Naive thymus-derived CD4-positive, alpha-beta T cell (primary cell): ENCODE results near the gene RAPGEF4. TPM values are rescaled to one million over a fixed set of nuclear protein-coding genes. Genes with fewer than 3 reads are reported as not detected.
A peak's percentile ranks its signal among the peaks of the same experiment; 100 is the strongest.

ENCODE experiments used
- ATAC-seq: fragments of 150-1000 bp; cut with Tn5 transposase; 2 replicates; pipeline ENCODE4 v1.10.0; 2021; ENCODE audit warnings: mild to moderate bottlenecking, moderate library complexity
- CTCF ChIA-PET: fragments of 350-600 bp; sonication (Branson Sonifier 250); formaldehyde crosslinking; loops from one replicate; lab custom pipeline; 2021; ENCODE audit warnings: antibody characterized with exemption; lab: Charles Lee
- POLR2A ChIA-PET: fragments of 350-600 bp; sonication (Branson Sonifier 250); formaldehyde crosslinking; loops from one replicate; lab custom pipeline; 2021; ENCODE audit warnings: antibody characterized with exemption, inconsistent platforms; lab: Charles Lee
- DNase-seq, 9 donors: peaks; one replicate each; pipeline versions ENCODE4 v3.0.0 to v3.0.0-alpha.2; 2020 to 2022; ENCODE audit warnings: mixed read lengths in 1 of 9
- H3K27ac ChIP-seq: one replicate; pipeline ENCODE4 v1.7.0; 2013; ENCODE audit warnings: mild to moderate bottlenecking, low read depth, low read length, moderate library complexity
- H3K27me3 ChIP-seq, 2 donors: one replicate each; pipeline ENCODE4 v1.7.0; 2013; ENCODE audit warnings: low read length in 2 of 2, mild to moderate bottlenecking in 2 of 2, moderate library complexity in 2 of 2; ENCODE audit not compliant: control insufficient read depth in 2 of 2, insufficient read depth in 2 of 2
- H3K36me3 ChIP-seq, 3 experiments: 1 replicate in 2 of 3; 2 replicates in 1 of 3; pipeline ENCODE4 v1.7.0; 2013; ENCODE audit warnings: low read length in 3 of 3, mild to moderate bottlenecking in 3 of 3, moderate library complexity in 1 of 3; ENCODE audit not compliant: insufficient read depth in 3 of 3, control insufficient read depth in 2 of 3
- H3K4me1 ChIP-seq, 2 donors: one replicate each; pipeline ENCODE4 v1.7.0; 2013; ENCODE audit warnings: low read length in 2 of 2, mild to moderate bottlenecking in 2 of 2, moderate library complexity in 1 of 2; ENCODE audit not compliant: control insufficient read depth in 2 of 2, insufficient read depth in 2 of 2
- H3K4me3 ChIP-seq: 2 replicates; pipeline ENCODE4 v1.7.0; 2013; ENCODE audit warnings: mild to moderate bottlenecking, low read length
- H3K9me3 ChIP-seq, 3 experiments: 1 replicate in 2 of 3; 2 replicates in 1 of 3; pipeline ENCODE4 v1.7.0; 2013; ENCODE audit warnings: low read length in 3 of 3; ENCODE audit not compliant: control insufficient read depth in 2 of 3
- H3K27ac Mint-ChIP-seq, 9 donors: one replicate each; pipeline ENCODE4 v1.8.0; 2020 to 2022; ENCODE audit warnings: mixed read lengths in 9 of 9, mild to moderate bottlenecking in 8 of 9, moderate library complexity in 5 of 9, inconsistent platforms in 2 of 9
- H3K27me3 Mint-ChIP-seq, 5 donors: one replicate each; pipeline ENCODE4 v1.8.0; 2021 to 2022; ENCODE audit warnings: mixed read lengths in 5 of 5, mild to moderate bottlenecking in 1 of 5
- H3K36me3 Mint-ChIP-seq, 5 donors: one replicate each; pipeline ENCODE4 v1.8.0; 2020 to 2022; ENCODE audit warnings: mixed read lengths in 5 of 5, mild to moderate bottlenecking in 3 of 5, inconsistent platforms in 1 of 5
- H3K4me1 Mint-ChIP-seq, 7 donors: one replicate each; pipeline ENCODE4 v1.8.0; 2020 to 2022; ENCODE audit warnings: mixed read lengths in 7 of 7, mild to moderate bottlenecking in 3 of 7, inconsistent platforms in 1 of 7
- H3K4me3 Mint-ChIP-seq, 10 donors: one replicate each; pipeline ENCODE4 v1.8.0; 2020 to 2022; ENCODE audit warnings: mild to moderate bottlenecking in 10 of 10, mixed read lengths in 10 of 10, moderate library complexity in 6 of 10, inconsistent platforms in 2 of 10
- H3K9me3 Mint-ChIP-seq, 11 donors: one replicate each; pipeline ENCODE4 v1.8.0; 2020 to 2022; ENCODE audit warnings: mixed read lengths in 11 of 11, mild to moderate bottlenecking in 4 of 11, inconsistent platforms in 1 of 11, moderate library complexity in 1 of 11
- intact Hi-C, 2 donors: fragments of 100-400 bp; cut with micrococcal nuclease; formaldehyde crosslinking; loops; one replicate each; pipeline ENCODE4 v1.15.1; 2023
- polyA plus RNA-seq, 2 donors: library from polyadenylated mRNA; unstranded; fragments of 300-500 nt; fragmentation: Illumina TruSeq; gene quantifications; one replicate each; pipeline ENCODE4 v1.2.3, GENCODE V29; 2021
- total RNA-seq, 6 experiments: library from RNA in 5 of 6; stranded (reverse) in 5 of 6; gene quantifications; 1 replicate in 5 of 6; 2 replicates in 1 of 6; pipeline ENCODE4 v1.2.3 and lab custom pipeline; 2021 to 2026

The RAPGEF4 gene
- total and polyA plus RNA-seq, 7 experiments from 2014 or later, result 0.39 to 2.5 (median 1.4) TPM; not detected in 2

GRCh38 chr2:172969166-172969565, 233.5 kb downstream of the RAPGEF4 start:
- Mint-ChIP-seq H3K4me1 (peaks cover 5 to 34% (median 21%) of the 10 kb centered on the region in 7 donors), H3K27me3 (peaks cover 0 to 6% (median 4%) of the 10 kb centered on the region in 5 donors), H3K9me3 (peaks cover 0 to 2% (median 0%) of the 10 kb centered on the region in 11 donors), H3K4me3 (no peak overlapping the region), H3K27ac (peak overlapping the region in 1 of 9 donors; percentile 9), H3K36me3 (peaks cover 0 to 10% (median 4%) of the 10 kb centered on the region in 5 donors)
- no peaks in the 10 kb centered on the region for H3K27me3 ChIP-seq
- no peak overlapping the region for H3K27ac ChIP-seq
- intact Hi-C loops, result no loop called here
- POLR2A ChIA-PET, result no interaction called here
- no peaks in the 10 kb centered on the region for H3K4me1 ChIP-seq
- H3K4me3 ChIP-seq, result no peak overlapping the region
- no peaks in the 10 kb centered on the region for H3K9me3 ChIP-seq
- ATAC-seq (no peak), DNase-seq (no peak)
- no peaks in the 10 kb centered on the region for H3K36me3 ChIP-seq
- CTCF ChIA-PET, result interaction anchor here (0.6 kb wide), 1 partner anchor 47 kb away, joined by 3 read pairs; no protein-coding TSS in a partner anchor

- H3K27ac Mint-ChIP-seq, result peak overlapping the region in 4 of 9 donors; percentile 73 to 94 (median 83)
- intact Hi-C loops, result loop anchor here in 1 of 2 donors (1.0 kb wide), 2 partner anchors 26 to 37 kb away; no protein-coding TSS in a partner anchor
- POLR2A ChIA-PET, result no interaction called here
These were observed 234.0 kb downstream of the RAPGEF4 start for GRCh38 chr2:172969609-172970008.

GRCh38 chr2:172970660-172971059, 235.0 kb downstream of the RAPGEF4 start:
- Histone ChIP-seq H3K27ac (peak overlapping the region; percentile 63), H3K9me3 (no peaks in the 10 kb centered on the region), H3K36me3 (no peaks in the 10 kb centered on the region), H3K27me3 (no peaks in the 10 kb centered on the region), H3K4me3 (no peak overlapping the region), H3K4me1 (no peaks in the 10 kb centered on the region)
- ChIA-PET POLR2A (interaction anchor here (0.7 to 0.9 kb wide), 2 partner anchors 13 to 14 kb away, joined by 6 read pairs; no protein-coding TSS in a partner anchor), CTCF (interaction anchor here (1.2 kb wide), 1 partner anchor 38 kb away, joined by 4 read pairs; no protein-coding TSS in a partner anchor)
- H3K4me3 Mint-ChIP-seq, result peak overlapping the region in 4 of 10 donors; percentile 7 to 61 (median 24)
- intact Hi-C loops, result loop anchor here in 1 of 2 donors (1.0 kb wide), 2 partner anchors 27 to 38 kb away; no protein-coding TSS in a partner anchor
- ATAC-seq (peak; percentile 82), DNase-seq (peak in 7 of 9 donors; percentile 37 to 79 (median 59))
- peak overlapping the region in 8 of 9 donors; percentile 35 to 94 (median 74) for H3K27ac Mint-ChIP-seq
- peaks cover 5 to 34% (median 21%) of the 10 kb centered on the region in 7 donors for H3K4me1 Mint-ChIP-seq
- peaks cover 0 to 2% (median 0%) of the 10 kb centered on the region in 11 donors for H3K9me3 Mint-ChIP-seq
- peaks cover 0 to 10% (median 4%) of the 10 kb centered on the region in 5 donors for H3K36me3 Mint-ChIP-seq
- peaks cover 0 to 10% (median 4%) of the 10 kb centered on the region in 5 donors for H3K27me3 Mint-ChIP-seq

More at GRCh38 chr2:172969609-172970008, 234.0 kb downstream of the RAPGEF4 start:
- no peak overlapping the region for H3K4me3 ChIP-seq
- no peaks in the 10 kb centered on the region for H3K36me3 ChIP-seq
- H3K27me3 ChIP-seq, result no peaks in the 10 kb centered on the region
- Mint-ChIP-seq H3K4me1 (peaks cover 5 to 34% (median 21%) of the 10 kb centered on the region in 7 donors), H3K9me3 (peaks cover 0 to 2% (median 0%) of the 10 kb centered on the region in 11 donors), H3K27me3 (peaks cover 0 to 6% (median 4%) of the 10 kb centered on the region in 5 donors), H3K36me3 (peaks cover 0 to 10% (median 4%) of the 10 kb centered on the region in 5 donors), H3K4me3 (no peak overlapping the region)
- no peaks in the 10 kb centered on the region for H3K4me1 ChIP-seq
- CTCF ChIA-PET, result interaction anchor here (0.6 to 1.2 kb wide), 2 partner anchors 37 to 48 kb away, joined by 3 to 4 read pairs; no protein-coding TSS in a partner anchor
- DNase-seq (no peak), ATAC-seq (no peak)
- no peaks in the 10 kb centered on the region for H3K9me3 ChIP-seq
- H3K27ac ChIP-seq, result no peak overlapping the region

GRCh38 chr2:172972005-172972619, 236.5 kb downstream of the RAPGEF4 start:
- H3K36me3 Mint-ChIP-seq, result peaks cover 0 to 5% (median 4%) of the 10 kb centered on the region in 5 donors
- Histone ChIP-seq H3K27ac (no peak overlapping the region), H3K27me3 (no peaks in the 10 kb centered on the region), H3K4me3 (no peak overlapping the region), H3K36me3 (no peaks in the 10 kb centered on the region), H3K4me1 (no peaks in the 10 kb centered on the region), H3K9me3 (no peaks in the 10 kb centered on the region)
- ATAC-seq (peak; percentile 66), DNase-seq (peak in 5 of 9 donors; percentile 21 to 43 (median 31))
- peaks cover 0 to 2% (median 0%) of the 10 kb centered on the region in 11 donors for H3K9me3 Mint-ChIP-seq
- POLR2A ChIA-PET, result no interaction called here
- peaks cover 8 to 34% (median 21%) of the 10 kb centered on the region in 7 donors for H3K4me1 Mint-ChIP-seq
- H3K27me3 Mint-ChIP-seq, result peaks cover 0 to 10% (median 6%) of the 10 kb centered on the region in 5 donors
- no peak overlapping the region for H3K4me3 Mint-ChIP-seq
- H3K27ac Mint-ChIP-seq, result peak overlapping the region in 5 of 9 donors; percentile 4 to 94 (median 76)
- intact Hi-C loops, result loop anchor here in 1 of 2 donors (1.0 to 2.0 kb wide), 2 partner anchors 55 to 239 kb away; no protein-coding TSS in a partner anchor
- CTCF ChIA-PET, result interaction anchor here (1.3 kb wide), 1 partner anchor 238 kb away, joined by 7 read pairs; no protein-coding TSS in a partner anchor

GRCh38 chr2:172974762-172975161, 239.1 kb downstream of the RAPGEF4 start:
- Histone ChIP-seq H3K36me3 (no peaks in the 10 kb centered on the region), H3K9me3 (no peaks in the 10 kb centered on the region), H3K4me3 (no peak overlapping the region), H3K27ac (no peak overlapping the region), H3K4me1 (no peaks in the 10 kb centered on the region), H3K27me3 (no peaks in the 10 kb centered on the region)
- no peak for DNase-seq
- ChIA-PET POLR2A (no interaction called here), CTCF (no interaction called here)
- intact Hi-C loops, result no loop called here
- no peak for ATAC-seq
- Mint-ChIP-seq H3K27ac (no peak overlapping the region), H3K36me3 (no peaks in the 10 kb centered on the region), H3K9me3 (no peaks in the 10 kb centered on the region), H3K4me1 (peaks cover 8 to 27% (median 17%) of the 10 kb centered on the region in 7 donors), H3K4me3 (no peak overlapping the region), H3K27me3 (peaks cover 3 to 19% (median 12%) of the 10 kb centered on the region in 5 donors)

- H3K27ac Mint-ChIP-seq, result peak overlapping the region in 2 of 9 donors; percentile 27 to 70
- H3K27me3 ChIP-seq, result no peaks in the 10 kb centered on the region
- peaks cover 1 to 13% (median 5%) of the 10 kb centered on the region in 7 donors for H3K4me1 Mint-ChIP-seq
- POLR2A ChIA-PET, result no interaction called here
- no peak overlapping the region for H3K27ac ChIP-seq
- CTCF ChIA-PET, result no interaction called here
- DNase-seq (no peak), ATAC-seq (no peak)
- no peaks in the 10 kb centered on the region for H3K4me1 ChIP-seq
- no peaks in the 10 kb centered on the region for H3K36me3 Mint-ChIP-seq
- no peak overlapping the region for H3K4me3 ChIP-seq
- no peak overlapping the region for H3K4me3 Mint-ChIP-seq
- H3K9me3 ChIP-seq, result no peaks in the 10 kb centered on the region
- H3K27me3 Mint-ChIP-seq, result peaks cover 7 to 21% (median 12%) of the 10 kb centered on the region in 5 donors
- H3K9me3 Mint-ChIP-seq, result no peaks in the 10 kb centered on the region
- H3K36me3 ChIP-seq, result no peaks in the 10 kb centered on the region
- intact Hi-C loops, result no loop called here
These were observed 240.5 kb downstream of the RAPGEF4 start for GRCh38 chr2:172976116-172976515.
